Skin of body (tissue), 2 donors: ENCODE data around the gene CLEC2D. TPM values are rescaled to one million over a fixed set of nuclear protein-coding genes. Genes with fewer than 3 reads are reported as not detected.
A peak's percentile ranks its signal among the peaks of the same experiment; 100 is the strongest.
"Not testable (repeated sequence)": the region's sequence is repeated elsewhere in the genome, so short reads cannot be mapped to it uniquely, and the experiment has no call there.

ENCODE experiments used
- DNase-seq: peaks from one replicate; lab custom pipeline; 2025; lab: John Stamatoyannopoulos, UW
- total RNA-seq: library from RNA; depleted of rRNA; stranded (reverse); fragments of >200 nt; gene quantifications from one replicate; pipeline ENCODE4 v1.2.3, GENCODE V29; 2014

Gene CLEC2D
- 6.0 TPM for total RNA-seq

- DNase-seq = no peak
These were observed at the start of gene CLEC2D for GRCh38 chr12:9669534-9669933. Gene CLEC2D, plus strand, starts transcription at chr12:9669713. Its CDS starts 22 bp downstream, at chr12:9669735.

- no peak for DNase-seq
These were observed 44.5 kb upstream of the CLEC2D start for GRCh38 chr12:9625019-9625418.

- DNase-seq = no peak
These were observed 43.2 kb upstream of the CLEC2D start for GRCh38 chr12:9626291-9626690.

- no peak for DNase-seq
These were observed 42.7 kb upstream of the CLEC2D start for GRCh38 chr12:9626821-9627220.

- no peak for DNase-seq
These were observed 36.7 kb upstream of the CLEC2D start for GRCh38 chr12:9632766-9633165.

GRCh38 chr12:9634177-9634803 is 35.2 kb upstream of the CLEC2D start:
- DNase-seq = no peak

- DNase-seq = no peak
These were observed 34.4 kb upstream of the CLEC2D start for GRCh38 chr12:9634969-9635754.

- DNase-seq = no peak
These were observed 33.2 kb upstream of the CLEC2D start for GRCh38 chr12:9636150-9636850.

- DNase-seq = no peak
These were observed 32.7 kb upstream of the CLEC2D start for GRCh38 chr12:9636851-9637206.

- no peak for DNase-seq
These were observed 29.5 kb upstream of the CLEC2D start for GRCh38 chr12:9640024-9640423.

GRCh38 chr12:9642606-9643265 is 26.8 kb upstream of the CLEC2D start:
- DNase-seq = no peak

GRCh38 chr12:9643266-9643660 is 26.2 kb upstream of the CLEC2D start:
- no peak for DNase-seq

GRCh38 chr12:9644985-9645551 is 24.4 kb upstream of the CLEC2D start:
- DNase-seq = not testable (repeated sequence)

GRCh38 chr12:9646794-9647781 is 22.4 kb upstream of the CLEC2D start:
- peak; percentile 26 for DNase-seq

- DNase-seq = peak; percentile 80
These were observed 21.4 kb upstream of the CLEC2D start for GRCh38 chr12:9647825-9648700.

- no peak for DNase-seq
These were observed 20.6 kb upstream of the CLEC2D start for GRCh38 chr12:9648701-9649531.

- DNase-seq = no peak
These were observed 20.0 kb upstream of the CLEC2D start for GRCh38 chr12:9649532-9649940.

- DNase-seq = no peak
These were observed 19.3 kb upstream of the CLEC2D start for GRCh38 chr12:9650151-9650576.
